ENCODE measurements around the gene MRPL11.

- TF ChIP-seq CTCF (CRISPR knock-in tag; IDR thresholded peaks at IDR 0.05) (no peak), ZNF331 (CRISPR knock-in tag; IDR thresholded peaks at IDR 0.05) (no peak), ETV6 (CRISPR knock-in tag; conservative IDR thresholded peaks at IDR 0.05) (no peak), EZH2 (conservative IDR thresholded peaks at IDR 0.05; ENCODE audit: low read depth, low read length) (no peak), RFX5 (IDR thresholded peaks at IDR 0.05; ENCODE audit: low read depth, low read length) (no peak), SMAD1 (CRISPR knock-in tag; IDR thresholded peaks at IDR 0.05; ENCODE audit: borderline replicate concordance, low read depth) (no peak), KDM5B (CRISPR knock-in tag; IDR thresholded peaks at IDR 0.05; ENCODE audit: borderline replicate concordance) (no peak), POLR2AphosphoS2 (IDR thresholded peaks at IDR 0.05; ENCODE audit: low read depth, low read length) (no peak), BCL3 (CRISPR knock-in tag; IDR thresholded peaks at IDR 0.05) (no peak), TBX3 (IDR thresholded peaks at IDR 0.05; ENCODE audit: borderline replicate concordance) (no peak), DPF2 (CRISPR knock-in tag; IDR thresholded peaks at IDR 0.05; ENCODE audit: borderline replicate concordance, low read depth) (no peak), POLR2A (IDR thresholded peaks at IDR 0.05; ENCODE audit: insufficient read depth in 1 of 2, low read depth in 2 of 2, low read length in 2 of 2) (no peak), ZNF121 (CRISPR knock-in tag; IDR thresholded peaks at IDR 0.05) (no peak)
These were observed 9.9 kb upstream of the MRPL11 start for GRCh38 chr11:66448523-66448922.

Data from HepG2 (cell line).